DND-41 (cell line): ENCODE measurements around the gene TTC28.

Experiments
- EZH2 ChIP-seq: IDR thresholded peaks from 3 replicates; pipeline ENCODE4 v1.6.1; 2012; ENCODE audit warnings: borderline replicate concordance, low read depth, mild to moderate bottlenecking, moderate library complexity, low read length, inconsistent platforms; ENCODE audit not compliant: severe bottlenecking
- TF ChIP-seq, protein P1 (sequence below): IDR thresholded peaks from 2 replicates; pipeline ENCODE4 v1.5.1; 2012; ENCODE audit warnings: borderline replicate concordance, low read length, moderate library complexity, mild to moderate bottlenecking; ENCODE audit not compliant: poor library complexity, severe bottlenecking; ENCODE audit errors: extremely low read depth

DNA sequence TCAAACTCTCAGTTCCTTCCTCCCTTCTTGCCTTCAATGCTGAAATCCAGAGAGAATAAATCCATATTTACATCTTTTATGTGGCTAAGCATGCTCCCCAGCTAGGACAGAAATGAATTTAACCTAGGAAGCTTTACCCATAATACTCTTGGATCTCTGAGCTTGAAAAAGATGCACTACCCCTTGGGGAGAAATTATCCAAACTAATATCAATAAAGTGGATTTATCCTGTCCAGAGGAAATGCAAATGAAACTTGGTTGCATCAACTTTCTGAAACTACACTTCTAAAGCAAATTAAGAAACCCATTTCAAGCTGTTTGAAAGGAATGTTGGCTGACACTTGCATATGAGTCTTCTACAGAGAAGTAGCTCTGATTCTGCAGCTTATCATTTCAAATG lies 347.9 kb downstream of the TTC28 start:
- TF ChIP-seq, protein P1, sequence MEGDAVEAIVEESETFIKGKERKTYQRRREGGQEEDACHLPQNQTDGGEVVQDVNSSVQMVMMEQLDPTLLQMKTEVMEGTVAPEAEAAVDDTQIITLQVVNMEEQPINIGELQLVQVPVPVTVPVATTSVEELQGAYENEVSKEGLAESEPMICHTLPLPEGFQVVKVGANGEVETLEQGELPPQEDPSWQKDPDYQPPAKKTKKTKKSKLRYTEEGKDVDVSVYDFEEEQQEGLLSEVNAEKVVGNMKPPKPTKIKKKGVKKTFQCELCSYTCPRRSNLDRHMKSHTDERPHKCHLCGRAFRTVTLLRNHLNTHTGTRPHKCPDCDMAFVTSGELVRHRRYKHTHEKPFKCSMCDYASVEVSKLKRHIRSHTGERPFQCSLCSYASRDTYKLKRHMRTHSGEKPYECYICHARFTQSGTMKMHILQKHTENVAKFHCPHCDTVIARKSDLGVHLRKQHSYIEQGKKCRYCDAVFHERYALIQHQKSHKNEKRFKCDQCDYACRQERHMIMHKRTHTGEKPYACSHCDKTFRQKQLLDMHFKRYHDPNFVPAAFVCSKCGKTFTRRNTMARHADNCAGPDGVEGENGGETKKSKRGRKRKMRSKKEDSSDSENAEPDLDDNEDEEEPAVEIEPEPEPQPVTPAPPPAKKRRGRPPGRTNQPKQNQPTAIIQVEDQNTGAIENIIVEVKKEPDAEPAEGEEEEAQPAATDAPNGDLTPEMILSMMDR = no peak
- TF ChIP-seq EZH2 = no peak
